Ascending aorta (tissue), 2 donors: ENCODE results near the gene SLC25A12. TPM values are rescaled to one million over a fixed set of nuclear protein-coding genes. Genes with fewer than 3 reads are reported as not detected.

Experiments used
- DNase-seq, 2 donors: peaks; one replicate each; pipeline ENCODE4 v3.0.0-alpha.2; 2019; ENCODE audit warnings: low spot score in 2 of 2
- H3K27ac ChIP-seq, 2 donors: fragments of 200-600 bp; sonication (generic); one replicate each; pipeline ENCODE4 v1.5.1; 2016 to 2017; ENCODE audit warnings: mild to moderate bottlenecking in 1 of 2
- H3K27me3 ChIP-seq: fragments of 200-600 bp; sonication (generic); one replicate; pipeline ENCODE4 v1.5.1; 2017
- H3K36me3 ChIP-seq, 2 donors: fragments of 200-600 bp; sonication (generic); one replicate each; pipeline ENCODE4 v1.5.1; 2016
- H3K4me1 ChIP-seq, 2 donors: fragments of 200-600 bp; sonication (generic); one replicate each; pipeline ENCODE4 v1.5.1; 2016 to 2017; ENCODE audit warnings: mild to moderate bottlenecking in 1 of 2
- H3K4me3 ChIP-seq, 2 donors: fragments of 200-600 bp; sonication (generic); one replicate each; pipeline ENCODE4 v1.5.1; 2016 to 2017; ENCODE audit warnings: mild to moderate bottlenecking in 1 of 2
- H3K9me3 ChIP-seq, 2 donors: fragments of 200-600 bp; sonication (generic); one replicate each; pipeline ENCODE4 v1.5.1; 2016
- intact Hi-C: fragments of 100-400 bp; cut with DNase I; formaldehyde crosslinking; loops from one replicate; pipeline ENCODE4 v1.15.1; 2023
- total RNA-seq: library from RNA; depleted of rRNA; stranded (reverse); fragments of >200 nt; gene quantifications from one replicate; pipeline ENCODE4 v1.1.0, GENCODE V29; 2016
- TF ChIP-seq, protein P1 (sequence below), 3 experiments: fragments of 200-600 bp in 2 of 3; fragments of 450-650 bp in 1 of 3; sonication (generic) in 2 of 3; IDR thresholded peaks; one replicate each; pipeline ENCODE4 v1.5.1; 2016 to 2019; ENCODE audit warnings: antibody characterized with exemption in 3 of 3, mild to moderate bottlenecking in 1 of 3, moderate library complexity in 1 of 3

The SLC25A12 gene
- total RNA-seq, 1 donor from 2014 or later: 11.9 TPM

DNA sequence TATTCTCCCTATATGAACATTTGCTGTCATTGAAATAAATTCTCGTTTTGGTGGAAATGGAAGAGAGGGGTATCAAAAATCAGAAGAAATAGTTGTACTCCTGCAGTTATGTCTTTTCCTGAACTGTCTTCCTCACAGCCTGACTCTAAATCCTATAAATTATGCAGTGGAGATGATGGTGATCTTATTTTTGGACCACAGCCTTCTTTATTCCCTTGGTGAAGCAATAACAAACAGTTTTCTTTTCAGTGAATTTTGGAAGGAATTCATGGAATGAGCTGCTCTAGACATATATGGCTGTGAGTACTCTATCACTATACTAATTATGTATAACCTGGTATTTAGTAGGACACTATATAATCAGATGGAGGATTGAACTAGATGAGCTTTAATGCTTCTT lies 1.7 kb upstream of the SLC25A12 start:
- TF ChIP-seq, protein P1, sequence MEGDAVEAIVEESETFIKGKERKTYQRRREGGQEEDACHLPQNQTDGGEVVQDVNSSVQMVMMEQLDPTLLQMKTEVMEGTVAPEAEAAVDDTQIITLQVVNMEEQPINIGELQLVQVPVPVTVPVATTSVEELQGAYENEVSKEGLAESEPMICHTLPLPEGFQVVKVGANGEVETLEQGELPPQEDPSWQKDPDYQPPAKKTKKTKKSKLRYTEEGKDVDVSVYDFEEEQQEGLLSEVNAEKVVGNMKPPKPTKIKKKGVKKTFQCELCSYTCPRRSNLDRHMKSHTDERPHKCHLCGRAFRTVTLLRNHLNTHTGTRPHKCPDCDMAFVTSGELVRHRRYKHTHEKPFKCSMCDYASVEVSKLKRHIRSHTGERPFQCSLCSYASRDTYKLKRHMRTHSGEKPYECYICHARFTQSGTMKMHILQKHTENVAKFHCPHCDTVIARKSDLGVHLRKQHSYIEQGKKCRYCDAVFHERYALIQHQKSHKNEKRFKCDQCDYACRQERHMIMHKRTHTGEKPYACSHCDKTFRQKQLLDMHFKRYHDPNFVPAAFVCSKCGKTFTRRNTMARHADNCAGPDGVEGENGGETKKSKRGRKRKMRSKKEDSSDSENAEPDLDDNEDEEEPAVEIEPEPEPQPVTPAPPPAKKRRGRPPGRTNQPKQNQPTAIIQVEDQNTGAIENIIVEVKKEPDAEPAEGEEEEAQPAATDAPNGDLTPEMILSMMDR (IDR thresholded peaks at IDR 0.05): no peak
- H3K4me3 ChIP-seq: no peak overlapping the region
- no peaks in the 10 kb centered on the region for H3K27me3 ChIP-seq
- H3K27ac ChIP-seq: no peak overlapping the region
- peaks cover 0 to 2% of the 10 kb centered on the region in 2 donors for H3K36me3 ChIP-seq
- intact Hi-C loops: loop anchor here (10.0 kb wide), 2 partner anchors 211 to 659 kb away; partner anchors contain the start of genes DYNC1I2 and PDK1
- no peak for DNase-seq
- peaks cover 0 to 15% of the 10 kb centered on the region in 2 donors for H3K4me1 ChIP-seq
- H3K9me3 ChIP-seq: no peaks in the 10 kb centered on the region

GRCh38 chr2:171894612-171894947 lies 536 bp upstream of the SLC25A12 start:
- Histone ChIP-seq H3K27me3 (no peaks in the 10 kb centered on the region), H3K4me1 (peaks cover 0 to 15% of the 10 kb centered on the region in 2 donors), H3K27ac (peak overlapping the region; percentile 66 to 87), H3K36me3 (peaks cover 0 to 5% of the 10 kb centered on the region in 2 donors), H3K4me3 (peak overlapping the region; percentile 95 to 98), H3K9me3 (no peaks in the 10 kb centered on the region)
- TF ChIP-seq, protein P1 (IDR thresholded peaks at IDR 0.05): no peak
- intact Hi-C loops: loop anchor here (1.0 to 10.0 kb wide), 3 partner anchors 28 to 660 kb away; partner anchors contain the start of genes DYNC1I2, HAT1 and PDK1
- DNase-seq: no peak

- Histone ChIP-seq H3K4me3 (peak overlapping the region; percentile 95 to 98), H3K27me3 (no peaks in the 10 kb centered on the region), H3K27ac (peak overlapping the region; percentile 66 to 87), H3K4me1 (peaks cover 0 to 12% of the 10 kb centered on the region in 2 donors), H3K36me3 (peaks cover 0 to 5% of the 10 kb centered on the region in 2 donors), H3K9me3 (no peaks in the 10 kb centered on the region)
- TF ChIP-seq, protein P1 (IDR thresholded peaks at IDR 0.05): no peak
- intact Hi-C loops: loop anchor here (10.0 kb wide), 2 partner anchors 209 to 661 kb away; partner anchors contain the start of genes DYNC1I2 and PDK1
- no peak for DNase-seq
Measured at GRCh38 chr2:171893196-171893823, 734 bp downstream of the SLC25A12 start.

DNA sequence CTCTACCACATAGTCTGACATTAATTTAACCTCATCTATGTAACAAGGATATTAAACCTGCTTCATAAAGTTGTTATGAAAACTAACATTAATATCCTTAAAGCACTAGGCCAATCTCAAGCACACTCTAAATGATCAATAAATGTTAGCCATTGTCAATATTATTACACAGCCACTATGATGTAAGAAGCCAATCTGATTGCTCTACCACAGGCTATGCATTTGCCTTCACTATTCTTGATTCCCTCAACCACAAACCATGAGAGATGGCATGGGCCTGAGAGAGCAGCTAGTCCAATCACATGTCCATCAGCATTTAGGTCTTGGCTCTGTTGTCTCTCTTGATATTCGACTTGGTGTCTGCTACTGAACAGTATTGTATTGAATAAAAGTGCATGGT lies 4.2 kb downstream of the SLC25A12 start:
- Histone ChIP-seq H3K27ac (no peak overlapping the region), H3K4me1 (peaks cover 0 to 7% of the 10 kb centered on the region in 2 donors), H3K4me3 (no peak overlapping the region), H3K36me3 (peaks cover 0 to 5% of the 10 kb centered on the region in 2 donors), H3K9me3 (no peaks in the 10 kb centered on the region), H3K27me3 (no peaks in the 10 kb centered on the region)
- intact Hi-C loops: loop anchor here (10.0 kb wide), 2 partner anchors 205 to 665 kb away; partner anchors contain the start of genes DYNC1I2 and PDK1
- TF ChIP-seq, protein P1 (IDR thresholded peaks at IDR 0.05): no peak
- no peak for DNase-seq

- no peak for DNase-seq
- TF ChIP-seq, protein P1 (IDR thresholded peaks at IDR 0.05): no peak
- Histone ChIP-seq H3K27ac (no peak overlapping the region), H3K9me3 (no peaks in the 10 kb centered on the region), H3K36me3 (peaks cover 0 to 5% of the 10 kb centered on the region in 2 donors), H3K27me3 (no peaks in the 10 kb centered on the region), H3K4me3 (no peak overlapping the region), H3K4me1 (peaks cover 0 to 7% of the 10 kb centered on the region in 2 donors)
- intact Hi-C loops: no loop called here
Measured at GRCh38 chr2:171889333-171889732, 4.7 kb downstream of the SLC25A12 start.
